ENCODE results near the gene ZNF595.

The ZNF595 gene

DNA sequence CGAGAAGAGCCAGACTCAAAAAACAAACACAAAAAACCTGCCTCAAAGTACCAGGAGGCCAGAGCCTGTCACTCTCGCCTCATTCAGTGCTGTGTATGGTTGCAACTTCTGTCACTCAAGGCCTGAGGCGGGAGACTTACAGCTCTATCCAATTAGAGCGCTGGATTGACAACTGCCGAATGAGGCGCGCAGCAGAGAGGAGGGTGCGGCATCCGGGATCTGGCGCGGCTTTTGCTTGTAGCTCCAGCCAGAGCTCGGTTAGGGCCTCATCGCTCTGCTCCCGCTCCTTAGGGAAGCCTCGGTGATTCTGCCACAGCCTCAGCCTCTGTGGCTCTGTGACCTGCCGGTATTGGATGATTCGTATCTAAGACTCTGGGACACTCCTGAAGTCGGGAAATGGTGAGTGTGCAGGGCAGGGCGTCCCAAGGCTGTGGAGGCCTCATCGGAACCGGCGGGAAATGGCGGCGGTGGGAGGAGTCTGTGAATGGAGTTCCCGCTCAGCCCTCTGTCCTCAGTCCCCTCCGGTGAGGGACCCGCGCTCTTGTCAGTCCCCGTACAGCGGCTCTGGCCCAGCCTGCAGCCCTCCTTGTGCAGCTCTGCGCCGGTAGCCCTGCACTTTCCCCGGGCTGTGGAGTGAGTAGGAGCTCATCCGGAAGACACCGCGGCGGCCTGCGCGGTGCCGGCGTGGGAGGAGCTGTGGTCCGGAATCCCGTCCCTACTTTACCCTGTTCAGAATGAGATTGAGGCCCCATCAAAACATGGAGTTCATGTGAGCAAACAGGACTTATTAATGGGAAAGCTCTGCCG, 71.4 kb downstream of the ZNF595 start, which contains the start of gene ZNF718:
ZNF718 (plus strand) TSS at position 227 of the 807 bp plus-strand sequence; CDS start at position 397, 170 bp downstream.
- CTCF ChIA-PET = interaction anchor here (0.7 to 4.0 kb wide), 5 partner anchors 11 to 83 kb away, joined by 3 to 15 read pairs (median 3); no protein-coding TSS in a partner anchor
- Histone ChIP-seq H3K27me3 (replicated peaks in 2 of 5; ENCODE audit: control insufficient read depth in 4 of 5, insufficient read depth in 5 of 5, low read length in 4 of 5) (no peaks in the 10 kb centered on the region), H3K9me3 (ENCODE audit: control extremely low read depth in 1 of 5, control insufficient read depth in 4 of 5, insufficient read depth in 2 of 5, low read depth in 1 of 5, low read length in 4 of 5) (peaks cover 0 to 29% (median 12%) of the 10 kb centered on the region in 5 experiments), H3K4me1 (ENCODE audit: control extremely low read depth in 1 of 4, control insufficient read depth in 4 of 4, insufficient read depth in 4 of 4, low read length in 3 of 4) (peaks cover 23 to 54% (median 40%) of the 10 kb centered on the region in 4 experiments), H3K36me3 (ENCODE audit: control insufficient read depth in 4 of 4, insufficient read depth in 4 of 4, low read length in 3 of 4) (peaks cover 0 to 29% (median 16%) of the 10 kb centered on the region in 4 experiments), H3K27ac (ENCODE audit: insufficient read depth in 1 of 2, low read depth in 1 of 2, low read length in 2 of 2, poor library complexity in 1 of 2, severe bottlenecking in 2 of 2) (peak within 1 kb of the TSS; percentile 72 to 92), H3K4me3 (ENCODE audit: control insufficient read depth in 1 of 7, extremely low read depth in 1 of 7, insufficient read depth in 4 of 7, low read depth in 2 of 7, low read length in 6 of 7) (peak within 1 kb of the TSS; percentile 79 to 90 (median 88))
- POLR2A ChIA-PET = interaction anchor here (1.0 to 1.5 kb wide), 3 partner anchors 55 to 214 kb away, joined by 3 to 8 read pairs (median 5); partner anchors contain the start of gene ZNF141
- 17% methylated on average over 29 of the region's 44 CpGs for WGBS (ENCODE audit: insufficient coverage)
- DNase-seq = peak; percentile 97 to 99 (median 97)

GRCh38 chr4:125091-125771, 72.1 kb downstream of the ZNF595 start:
- Histone ChIP-seq H3K4me1 (ENCODE audit: control extremely low read depth in 1 of 4, control insufficient read depth in 4 of 4, insufficient read depth in 4 of 4, low read length in 3 of 4) (peaks cover 19 to 46% (median 37%) of the 10 kb centered on the region in 4 experiments), H3K36me3 (ENCODE audit: control insufficient read depth in 4 of 4, insufficient read depth in 4 of 4, low read length in 3 of 4) (peaks cover 0 to 37% (median 17%) of the 10 kb centered on the region in 4 experiments), H3K9me3 (ENCODE audit: control extremely low read depth in 1 of 5, control insufficient read depth in 4 of 5, insufficient read depth in 2 of 5, low read depth in 1 of 5, low read length in 4 of 5) (peaks cover 0 to 33% (median 13%) of the 10 kb centered on the region in 5 experiments), H3K27me3 (replicated peaks in 2 of 5; ENCODE audit: control insufficient read depth in 4 of 5, insufficient read depth in 5 of 5, low read length in 4 of 5) (no peaks in the 10 kb centered on the region), H3K27ac (ENCODE audit: insufficient read depth in 1 of 2, low read depth in 1 of 2, low read length in 2 of 2, poor library complexity in 1 of 2, severe bottlenecking in 2 of 2) (peak overlapping the region; percentile 72 to 92), H3K4me3 (ENCODE audit: control insufficient read depth in 1 of 7, extremely low read depth in 1 of 7, insufficient read depth in 4 of 7, low read depth in 2 of 7, low read length in 6 of 7) (peak overlapping the region; percentile 79 to 90 (median 88))
- peak; percentile 11 to 28 (median 27) for DNase-seq
- 18% methylated on average over 23 of the region's 30 CpGs for WGBS (ENCODE audit: insufficient coverage)
- POLR2A ChIA-PET = interaction anchor here (1.0 to 1.5 kb wide), 3 partner anchors 55 to 213 kb away, joined by 3 to 8 read pairs (median 5); partner anchors contain the start of gene ZNF141
- CTCF ChIA-PET = interaction anchor here (0.7 to 4.0 kb wide), 4 partner anchors 11 to 83 kb away, joined by 3 to 15 read pairs (median 6); no protein-coding TSS in a partner anchor

- DNase-seq = no peak
- POLR2A ChIA-PET = no interaction called here
- H3K9me3 ChIP-seq (ENCODE audit: control extremely low read depth in 1 of 5, control insufficient read depth in 4 of 5, insufficient read depth in 2 of 5, low read depth in 1 of 5, low read length in 4 of 5) = peaks cover 0 to 39% (median 13%) of the 10 kb centered on the region in 5 experiments
- H3K4me1 ChIP-seq (ENCODE audit: control extremely low read depth in 1 of 4, control insufficient read depth in 4 of 4, insufficient read depth in 4 of 4, low read length in 3 of 4) = peaks cover 14 to 40% (median 31%) of the 10 kb centered on the region in 4 experiments
- H3K36me3 ChIP-seq (ENCODE audit: control insufficient read depth in 4 of 4, insufficient read depth in 4 of 4, low read length in 3 of 4) = peaks cover 0 to 43% (median 17%) of the 10 kb centered on the region in 4 experiments
- H3K4me3 ChIP-seq (ENCODE audit: control insufficient read depth in 1 of 7, extremely low read depth in 1 of 7, insufficient read depth in 4 of 7, low read depth in 2 of 7, low read length in 6 of 7) = peak overlapping the region; percentile 79 to 90 (median 88)
- peak overlapping the region; percentile 4 to 92 for H3K27ac ChIP-seq (ENCODE audit: insufficient read depth in 1 of 2, low read depth in 1 of 2, low read length in 2 of 2, poor library complexity in 1 of 2, severe bottlenecking in 2 of 2)
- no peaks in the 10 kb centered on the region for H3K27me3 ChIP-seq (replicated peaks in 2 of 5; ENCODE audit: control insufficient read depth in 4 of 5, insufficient read depth in 5 of 5, low read length in 4 of 5)
- 75% methylated on average over 4 of the region's 5 CpGs for WGBS (ENCODE audit: insufficient coverage)
- CTCF ChIA-PET = no interaction called here
These were observed 72.7 kb downstream of the ZNF595 start for GRCh38 chr4:125833-126232.

- CTCF ChIA-PET = no interaction called here
- Histone ChIP-seq H3K4me1 (ENCODE audit: control extremely low read depth in 1 of 4, control insufficient read depth in 4 of 4, insufficient read depth in 4 of 4, low read length in 3 of 4) (no peaks in the 10 kb centered on the region), H3K27me3 (replicated peaks in 2 of 5; ENCODE audit: control insufficient read depth in 4 of 5, insufficient read depth in 5 of 5, low read length in 4 of 5) (no peaks in the 10 kb centered on the region), H3K27ac (ENCODE audit: insufficient read depth in 1 of 2, low read depth in 1 of 2, low read length in 2 of 2, poor library complexity in 1 of 2, severe bottlenecking in 2 of 2) (no peak overlapping the region), H3K4me3 (ENCODE audit: control insufficient read depth in 1 of 7, extremely low read depth in 1 of 7, insufficient read depth in 4 of 7, low read depth in 2 of 7, low read length in 6 of 7) (no peak overlapping the region), H3K36me3 (ENCODE audit: control insufficient read depth in 4 of 4, insufficient read depth in 4 of 4, low read length in 3 of 4) (peaks cover 31 to 97% (median 42%) of the 10 kb centered on the region in 4 experiments), H3K9me3 (ENCODE audit: control extremely low read depth in 1 of 5, control insufficient read depth in 4 of 5, insufficient read depth in 2 of 5, low read depth in 1 of 5, low read length in 4 of 5) (peaks cover 5 to 85% (median 34%) of the 10 kb centered on the region in 5 experiments)
- WGBS (ENCODE audit: insufficient coverage) = no CpG with 5 or more reads among the region's 1 CpG
- POLR2A ChIA-PET = no interaction called here
- no peak for DNase-seq
These were observed 79.4 kb downstream of the ZNF595 start for GRCh38 chr4:132483-132882.
